Chondrocyte (in vitro differentiated cells): ENCODE data around the gene C1orf116. TPM values are rescaled to one million over a fixed set of nuclear protein-coding genes. Genes with fewer than 3 reads are reported as not detected.

Experiments
- DNase-seq: peaks from one replicate; pipeline ENCODE4 v3.0.0; 2021; ENCODE audit warnings: mixed read lengths, low spot score
- H3K27ac Mint-ChIP-seq: one replicate; pipeline ENCODE4 v1.8.0; 2021; ENCODE audit warnings: mild to moderate bottlenecking, moderate library complexity, mixed read lengths; ENCODE audit not compliant: unreplicated experiment
- H3K27me3 Mint-ChIP-seq: 2 replicates; pipeline ENCODE4 v1.8.0; 2021; ENCODE audit warnings: low read depth, mixed read lengths
- H3K36me3 Mint-ChIP-seq: 2 replicates; pipeline ENCODE4 v1.8.0; 2021; ENCODE audit warnings: low read depth, mixed read lengths
- H3K4me1 Mint-ChIP-seq: 2 replicates; pipeline ENCODE4 v1.8.0; 2021; ENCODE audit warnings: low read depth, mild to moderate bottlenecking, mixed read lengths
- H3K4me3 Mint-ChIP-seq: one replicate; pipeline ENCODE4 v1.8.0; 2021; ENCODE audit warnings: mild to moderate bottlenecking, moderate library complexity, mixed read lengths; ENCODE audit not compliant: unreplicated experiment
- H3K9me3 Mint-ChIP-seq: 2 replicates; pipeline ENCODE4 v1.8.0; 2021; ENCODE audit warnings: low read depth, mixed read lengths
- total RNA-seq: library from RNA; stranded (reverse); gene quantifications from 3 replicates; pipeline ENCODE4 v1.2.1, GENCODE V29; 2021
- TF ChIP-seq, protein P1 (sequence below): fragments of 200-600 bp; sonication (generic); IDR thresholded peaks from 2 replicates; pipeline ENCODE4 v1.5.0; 2021; ENCODE audit warnings: antibody characterized with exemption, mild to moderate bottlenecking, moderate library complexity

The C1orf116 gene
- total RNA-seq, 1 donor from 2014 or later: 0.07 TPM

DNA sequence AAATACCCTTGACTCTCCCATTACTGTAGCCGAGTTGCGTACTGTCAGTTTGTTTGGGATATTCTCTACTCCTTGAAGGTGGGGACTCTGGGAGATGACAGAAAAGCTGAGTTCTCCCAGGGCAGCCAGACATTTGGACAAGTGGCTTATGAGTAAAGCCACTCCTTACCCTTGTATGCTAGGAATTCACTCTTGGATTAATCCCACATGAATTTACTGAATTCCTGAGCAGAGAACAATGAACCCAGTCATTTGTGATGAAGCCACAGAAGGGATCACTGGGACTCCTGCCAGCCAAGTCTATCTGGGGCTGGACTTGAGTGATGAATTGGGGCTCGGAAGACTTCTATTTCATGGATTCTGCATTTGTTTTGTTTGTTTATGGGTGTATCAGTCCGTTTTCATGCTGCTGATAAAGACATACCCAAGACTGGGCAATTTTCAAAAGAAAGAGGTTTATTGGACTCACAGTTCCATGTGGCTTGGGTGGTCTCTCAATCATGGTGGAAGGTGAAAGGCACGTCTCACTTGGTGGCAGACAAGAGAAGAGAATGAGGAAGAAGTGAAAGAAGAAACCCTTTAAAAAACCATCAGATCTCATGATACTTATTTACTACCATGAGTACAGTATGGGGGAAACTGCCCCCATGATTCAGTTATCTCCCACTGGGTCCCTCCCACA lies 25.1 kb downstream of the C1orf116 start:
- DNase-seq: no peak
- peak overlapping the region; percentile 84 for H3K27ac Mint-ChIP-seq

DNA sequence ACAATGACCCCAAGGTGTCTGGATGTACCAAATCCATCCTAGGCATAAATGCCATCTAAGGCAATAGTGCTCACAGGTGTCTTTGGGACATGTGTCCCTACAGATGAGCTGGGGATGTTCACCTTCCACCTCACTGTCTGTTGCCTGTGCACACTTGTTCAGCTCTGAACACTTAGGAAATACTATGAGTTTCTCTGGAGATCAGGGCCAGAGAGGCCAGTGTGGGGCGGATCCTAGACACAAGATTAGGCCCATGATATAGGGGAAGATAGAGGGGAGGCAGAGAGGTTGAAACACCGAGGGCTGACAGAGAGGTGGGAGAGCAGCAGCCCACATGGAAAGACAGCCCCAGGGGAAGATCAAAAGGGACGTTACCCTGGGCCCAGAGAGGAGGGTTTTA lies 25.6 kb downstream of the C1orf116 start:
- Mint-ChIP-seq H3K4me3 (no peak overlapping the region), H3K9me3 (peaks cover 5% of the 10 kb centered on the region), H3K4me1 (peaks cover 16% of the 10 kb centered on the region), H3K27me3 (peaks cover 2% of the 10 kb centered on the region), H3K36me3 (no peaks in the 10 kb centered on the region), H3K27ac (peak overlapping the region; percentile 84)
- no peak for DNase-seq
- TF ChIP-seq, protein P1, sequence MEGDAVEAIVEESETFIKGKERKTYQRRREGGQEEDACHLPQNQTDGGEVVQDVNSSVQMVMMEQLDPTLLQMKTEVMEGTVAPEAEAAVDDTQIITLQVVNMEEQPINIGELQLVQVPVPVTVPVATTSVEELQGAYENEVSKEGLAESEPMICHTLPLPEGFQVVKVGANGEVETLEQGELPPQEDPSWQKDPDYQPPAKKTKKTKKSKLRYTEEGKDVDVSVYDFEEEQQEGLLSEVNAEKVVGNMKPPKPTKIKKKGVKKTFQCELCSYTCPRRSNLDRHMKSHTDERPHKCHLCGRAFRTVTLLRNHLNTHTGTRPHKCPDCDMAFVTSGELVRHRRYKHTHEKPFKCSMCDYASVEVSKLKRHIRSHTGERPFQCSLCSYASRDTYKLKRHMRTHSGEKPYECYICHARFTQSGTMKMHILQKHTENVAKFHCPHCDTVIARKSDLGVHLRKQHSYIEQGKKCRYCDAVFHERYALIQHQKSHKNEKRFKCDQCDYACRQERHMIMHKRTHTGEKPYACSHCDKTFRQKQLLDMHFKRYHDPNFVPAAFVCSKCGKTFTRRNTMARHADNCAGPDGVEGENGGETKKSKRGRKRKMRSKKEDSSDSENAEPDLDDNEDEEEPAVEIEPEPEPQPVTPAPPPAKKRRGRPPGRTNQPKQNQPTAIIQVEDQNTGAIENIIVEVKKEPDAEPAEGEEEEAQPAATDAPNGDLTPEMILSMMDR: no peak

More for the DNA sequence above, 25.1 kb downstream of the C1orf116 start:
- TF ChIP-seq, protein P1: no peak
- H3K9me3 Mint-ChIP-seq: peaks cover 5% of the 10 kb centered on the region
- peaks cover 5% of the 10 kb centered on the region for H3K27me3 Mint-ChIP-seq
- no peaks in the 10 kb centered on the region for H3K36me3 Mint-ChIP-seq
- peaks cover 16% of the 10 kb centered on the region for H3K4me1 Mint-ChIP-seq
- H3K4me3 Mint-ChIP-seq: no peak overlapping the region

DNA sequence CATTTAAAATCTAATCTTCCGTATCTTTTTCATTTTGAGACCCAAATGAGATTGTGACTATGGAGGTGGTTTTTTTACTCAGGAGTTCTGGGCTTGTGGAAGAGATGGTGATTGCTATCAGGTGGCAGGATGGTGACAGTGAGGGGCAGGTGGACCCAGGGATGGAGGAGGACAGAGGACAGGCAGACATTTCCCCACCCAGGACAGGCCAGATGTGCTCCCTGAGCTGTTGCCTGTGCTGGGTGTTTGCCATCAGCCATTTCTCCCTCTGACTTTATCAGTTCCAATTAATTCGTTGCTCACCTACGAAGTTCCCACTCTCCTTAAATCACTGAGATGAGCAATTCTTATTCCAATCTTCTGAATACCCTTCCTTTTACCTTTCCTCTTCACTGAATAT lies 26.5 kb downstream of the C1orf116 start:
- Mint-ChIP-seq H3K9me3 (peaks cover 5% of the 10 kb centered on the region), H3K4me1 (peaks cover 16% of the 10 kb centered on the region), H3K27ac (no peak overlapping the region), H3K4me3 (no peak overlapping the region), H3K36me3 (no peaks in the 10 kb centered on the region), H3K27me3 (peaks cover 2% of the 10 kb centered on the region)
- TF ChIP-seq, protein P1: no peak
- DNase-seq: no peak

DNA sequence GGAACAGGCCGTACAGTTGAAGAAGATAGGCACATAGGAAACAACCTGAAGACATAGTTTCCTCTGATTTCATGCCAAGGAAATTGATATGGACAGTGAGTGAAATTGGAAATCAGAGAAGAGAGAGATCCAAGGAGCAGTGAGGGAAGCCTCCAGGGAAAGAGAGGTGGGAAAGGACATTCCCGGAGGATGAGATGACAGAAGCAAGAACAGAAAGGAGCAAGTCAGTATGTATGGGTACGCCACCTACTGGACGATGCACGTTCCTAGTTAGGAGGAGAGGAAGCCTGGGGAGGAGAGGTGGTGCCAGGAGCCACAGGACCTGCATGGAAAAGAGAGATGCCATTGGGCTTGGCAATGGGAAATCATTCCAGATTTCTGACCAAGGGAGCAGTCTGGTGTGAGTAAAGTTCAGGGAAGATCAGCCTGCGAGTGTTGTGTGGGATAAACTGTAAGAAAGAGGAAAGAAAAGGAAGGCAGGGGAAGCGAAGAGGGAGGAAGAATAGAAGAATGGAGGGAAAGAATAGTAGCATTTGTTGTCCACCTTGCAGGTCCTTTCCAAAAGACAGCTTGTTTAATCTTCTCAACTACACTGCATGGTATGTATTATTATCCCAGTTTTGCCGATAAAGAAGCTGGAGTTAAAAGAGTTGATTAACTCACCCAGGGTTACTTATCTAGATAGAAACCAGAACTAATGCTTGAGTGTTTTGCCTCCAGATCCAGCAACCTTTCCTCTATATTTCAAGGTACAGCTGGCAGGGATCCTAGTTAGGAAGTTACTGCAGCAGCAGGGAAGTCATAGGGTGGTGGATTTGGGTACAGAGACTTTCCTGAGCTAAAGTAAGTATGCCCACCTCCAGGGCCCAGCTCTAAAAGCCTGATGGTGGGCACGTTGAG lies 27.4 kb downstream of the C1orf116 start:
- Mint-ChIP-seq H3K27ac (no peak overlapping the region), H3K4me1 (peaks cover 16% of the 10 kb centered on the region), H3K9me3 (peaks cover 5% of the 10 kb centered on the region), H3K36me3 (no peaks in the 10 kb centered on the region), H3K4me3 (no peak overlapping the region), H3K27me3 (peaks cover 5% of the 10 kb centered on the region)
- TF ChIP-seq, protein P1: peak; percentile 80
- no peak for DNase-seq

DNA sequence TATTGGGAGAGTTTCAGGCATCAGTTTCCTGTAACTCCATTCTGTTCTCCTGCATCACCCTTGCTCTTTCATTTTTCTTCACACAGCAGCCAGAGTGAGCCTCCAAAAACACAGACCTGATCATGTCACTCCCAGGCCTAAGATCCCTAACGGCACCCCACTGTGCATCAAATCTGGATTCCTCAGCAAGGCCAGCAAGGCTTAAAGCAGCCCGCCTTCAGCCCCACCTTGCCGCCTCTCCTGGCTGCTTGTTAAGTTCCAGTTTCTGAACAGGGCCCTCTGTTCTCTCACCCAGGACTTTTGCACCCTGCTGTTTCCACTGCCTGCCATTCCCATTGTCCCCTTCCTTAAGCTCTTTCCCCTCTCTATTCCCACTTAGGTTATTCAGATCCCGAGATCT lies 29.3 kb downstream of the C1orf116 start:
- no peak for DNase-seq
- TF ChIP-seq, protein P1: no peak
- Mint-ChIP-seq H3K36me3 (no peaks in the 10 kb centered on the region), H3K4me1 (peaks cover 16% of the 10 kb centered on the region), H3K9me3 (peaks cover 5% of the 10 kb centered on the region), H3K4me3 (no peak overlapping the region), H3K27ac (no peak overlapping the region), H3K27me3 (peaks cover 8% of the 10 kb centered on the region)
